Keratinocyte (primary cell): Measurements from ENCODE around the gene MARK1.

Source experiments
- EZH2 ChIP-seq: IDR thresholded peaks from one replicate; pipeline ENCODE4 v1.6.1; 2012; ENCODE audit warnings: inconsistent platforms, mild to moderate bottlenecking, low read length, moderate library complexity
- TF ChIP-seq, protein P1 (sequence below), 3 experiments: IDR thresholded peaks in 1 of 3; conservative IDR thresholded peaks in 1 of 3; optimal IDR thresholded peaks in 1 of 3; 2 replicates in 2 of 3; 3 replicates in 1 of 3; pipeline versions ENCODE3 to v1.5.1; 2011; ENCODE audit warnings: low read length in 3 of 3, mild to moderate bottlenecking in 3 of 3, moderate library complexity in 2 of 3, control low read depth in 1 of 3, inconsistent platforms in 1 of 3; ENCODE audit not compliant: insufficient read depth in 2 of 3; ENCODE audit errors: extremely low read depth in 1 of 3

DNA sequence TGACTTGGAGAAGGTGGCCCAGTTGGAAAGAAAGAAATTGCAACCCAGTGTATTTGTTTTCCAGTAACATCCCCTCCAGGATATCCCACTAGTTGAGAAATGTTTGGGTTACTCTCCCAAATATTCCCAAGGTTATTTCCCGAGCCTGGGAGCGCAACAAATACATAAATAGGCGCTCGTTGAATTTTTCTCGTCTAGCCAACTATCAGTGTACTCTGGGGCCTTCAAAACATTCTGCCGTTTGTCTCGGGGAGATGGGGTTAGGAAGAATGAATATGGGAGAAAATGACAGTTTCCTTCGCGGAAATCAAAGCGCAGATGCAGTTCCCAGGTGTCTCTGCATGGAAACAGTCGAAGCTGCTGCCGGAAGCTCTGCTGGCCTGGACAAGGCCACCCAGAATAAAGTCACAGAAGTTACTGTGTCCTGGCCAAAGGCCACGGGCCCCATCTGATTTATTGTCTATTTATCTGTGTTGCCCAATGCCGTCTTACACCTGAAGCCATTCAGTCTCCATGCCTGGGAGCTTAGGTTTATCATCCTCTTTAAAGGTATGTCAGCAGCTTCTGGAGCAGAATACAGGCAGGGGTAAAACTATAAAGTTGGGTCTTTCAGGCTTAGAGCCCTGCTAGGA is 163.2 kb downstream of the MARK1 start:
- TF ChIP-seq EZH2: no peak
- TF ChIP-seq, protein P1, sequence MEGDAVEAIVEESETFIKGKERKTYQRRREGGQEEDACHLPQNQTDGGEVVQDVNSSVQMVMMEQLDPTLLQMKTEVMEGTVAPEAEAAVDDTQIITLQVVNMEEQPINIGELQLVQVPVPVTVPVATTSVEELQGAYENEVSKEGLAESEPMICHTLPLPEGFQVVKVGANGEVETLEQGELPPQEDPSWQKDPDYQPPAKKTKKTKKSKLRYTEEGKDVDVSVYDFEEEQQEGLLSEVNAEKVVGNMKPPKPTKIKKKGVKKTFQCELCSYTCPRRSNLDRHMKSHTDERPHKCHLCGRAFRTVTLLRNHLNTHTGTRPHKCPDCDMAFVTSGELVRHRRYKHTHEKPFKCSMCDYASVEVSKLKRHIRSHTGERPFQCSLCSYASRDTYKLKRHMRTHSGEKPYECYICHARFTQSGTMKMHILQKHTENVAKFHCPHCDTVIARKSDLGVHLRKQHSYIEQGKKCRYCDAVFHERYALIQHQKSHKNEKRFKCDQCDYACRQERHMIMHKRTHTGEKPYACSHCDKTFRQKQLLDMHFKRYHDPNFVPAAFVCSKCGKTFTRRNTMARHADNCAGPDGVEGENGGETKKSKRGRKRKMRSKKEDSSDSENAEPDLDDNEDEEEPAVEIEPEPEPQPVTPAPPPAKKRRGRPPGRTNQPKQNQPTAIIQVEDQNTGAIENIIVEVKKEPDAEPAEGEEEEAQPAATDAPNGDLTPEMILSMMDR (optimal IDR thresholded peaks at IDR 0.05 in 1 of 3, IDR thresholded peaks at IDR 0.05 in 1 of 3, conservative IDR thresholded peaks at IDR 0.05 in 1 of 3; ENCODE audit: extremely low read depth in 1 of 3, insufficient read depth in 2 of 3, low read length in 3 of 3): no peak
